ENCODE data around the gene FAM72A. TPM values are rescaled to one million over a fixed set of nuclear protein-coding genes. Genes with fewer than 3 reads are reported as not detected.

Gene FAM72A
- 0.43 and 1.4 TPM in 2 replicates for total RNA-seq

DNA sequence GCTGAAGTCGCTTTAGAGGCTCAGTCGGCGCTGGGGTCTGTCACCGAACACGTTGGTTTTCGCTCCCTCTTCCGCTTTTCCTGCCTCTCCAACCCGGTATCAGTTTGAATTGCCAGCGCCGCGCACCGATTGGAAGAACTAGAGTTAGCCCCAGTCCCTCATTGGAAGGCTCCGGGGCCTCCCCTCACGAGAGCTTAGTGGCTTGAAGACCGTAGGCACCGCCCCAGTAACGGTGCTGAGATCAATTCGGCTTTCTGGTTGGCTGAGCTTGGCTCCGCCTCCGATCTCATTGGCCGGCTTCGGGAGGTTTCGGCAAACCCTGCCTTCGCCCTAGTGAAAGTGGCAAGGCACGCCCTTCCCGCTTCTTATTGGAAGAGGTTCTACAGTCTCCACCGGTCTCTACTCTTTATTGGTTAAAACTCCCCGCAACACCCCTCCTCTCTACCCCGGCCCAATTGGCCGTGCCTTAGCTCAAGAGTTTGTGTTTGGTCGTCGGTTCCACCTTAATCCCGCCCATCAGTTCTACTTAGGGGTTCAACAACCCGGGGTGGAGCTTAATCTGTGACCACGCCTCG, at the start of gene FAM72A:
TSS of gene FAM72A (minus strand) at position 51 of the 575 bp plus-strand sequence. CDS start 814 bp downstream, outside the sequence.

DNA sequence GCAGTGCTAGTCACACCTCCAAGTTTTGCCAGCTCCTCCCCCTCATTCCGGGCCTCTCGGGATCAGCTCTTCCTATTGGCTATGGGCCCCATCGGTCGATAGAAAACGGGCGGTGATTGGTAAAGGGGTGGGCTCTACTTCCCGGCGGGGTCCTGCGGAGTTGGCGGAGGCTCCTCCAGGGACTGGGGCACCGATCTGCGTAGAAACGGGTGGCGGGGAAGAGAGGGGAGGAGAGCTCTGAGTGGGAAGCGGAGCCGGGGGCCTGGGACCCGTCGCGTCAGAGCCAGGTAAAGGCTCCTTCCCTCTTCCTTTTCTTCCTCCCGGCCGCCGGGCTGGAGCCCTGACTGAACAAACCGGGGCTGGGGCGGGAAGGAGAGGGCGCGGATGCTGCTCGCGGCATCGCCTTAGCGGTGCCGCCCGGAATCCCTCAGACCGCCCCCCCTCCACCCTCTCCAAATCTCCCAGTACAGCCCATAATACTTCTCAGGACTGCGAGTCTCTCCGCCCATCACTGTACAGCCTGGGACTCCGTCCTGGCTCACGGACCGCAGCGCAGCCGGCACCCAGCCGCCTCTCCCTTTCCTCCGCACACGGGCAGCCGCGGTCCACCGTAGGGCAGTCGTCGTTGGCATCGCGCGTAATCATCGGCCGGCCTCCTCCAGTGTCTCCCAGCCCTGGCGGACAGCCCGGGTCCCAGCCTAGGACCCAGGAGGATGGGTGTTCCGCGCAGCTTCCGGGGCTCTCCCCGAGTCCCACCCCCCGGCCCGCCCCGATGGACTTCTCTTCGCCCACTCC, 922 bp upstream of the FAM72A start, which contains the start of gene SRGAP2:
TSS of gene SRGAP2 (plus strand) at position 178 of the 795 bp plus-strand sequence. CDS start 2,430 bp downstream, outside the sequence.

Other genes starting within 250 kb of the FAM72A start
- gene RAB7B, start 199.4 kb downstream of the FAM72A start, total RNA-seq: 4.6 and 7.2 TPM in 2 replicates
- gene CTSE, start 178.9 kb downstream of the FAM72A start, total RNA-seq: 1.9 TPM in 1 of 2 replicates, not detected in the other
- 2.2 TPM in 1 of 2 replicates, not detected in the other for gene RHEX, start 149.7 kb downstream of the FAM72A start, total RNA-seq
- not detected in 2 replicates for gene AVPR1B, start 85.5 kb downstream of the FAM72A start, total RNA-seq
- gene SRGAP2, start 702 bp upstream of the FAM72A start, total RNA-seq: 12.6 and 27.5 TPM in 2 replicates